ENCODE measurements around the gene MIOX. TPM values are rescaled to one million over a fixed set of nuclear protein-coding genes. Genes with fewer than 3 reads are reported as not detected.

The MIOX gene
- total and polyA plus RNA-seq, 2 donors, result 0.61 to 1.7 TPM

GRCh38 chr22:50485221-50486131 is 1.2 kb upstream of the MIOX start:
- no peak for DNase-seq (ENCODE audit: low read depth in 6 of 9, low spot score in 9 of 9)
- no peak overlapping the region for H3K27ac ChIP-seq (ENCODE audit: low read depth in 1 of 2, low read length in 1 of 2)

GRCh38 chr22:50487290-50488005 is 789 bp downstream of the MIOX start:
- no peaks in the 10 kb centered on the region for H3K9me3 ChIP-seq (ENCODE audit: control insufficient read depth in 2 of 2, insufficient read depth in 1 of 2, low read length in 1 of 2)
- H3K36me3 ChIP-seq (ENCODE audit: control insufficient read depth in 2 of 2, insufficient read depth in 2 of 2, low read length in 1 of 2), result no peaks in the 10 kb centered on the region
- H3K4me1 ChIP-seq (ENCODE audit: control insufficient read depth in 2 of 2, insufficient read depth in 2 of 2, low read length in 2 of 2), result peaks cover 2 to 11% of the 10 kb centered on the region in 2 donors
- H3K27me3 ChIP-seq (ENCODE audit: control insufficient read depth in 2 of 2, insufficient read depth in 1 of 2, low read length in 1 of 2), result peaks cover 10 to 35% of the 10 kb centered on the region in 2 donors
- no peak for DNase-seq (ENCODE audit: low read depth in 6 of 9, low spot score in 9 of 9)
- H3K27ac ChIP-seq (ENCODE audit: low read depth in 1 of 2, low read length in 1 of 2), result no peak overlapping the region
- 94% methylated on average over 23 of the region's 23 CpGs for WGBS
- H3K4me3 ChIP-seq (ENCODE audit: low read length in 2 of 2), result no peak overlapping the region

More at GRCh38 chr22:50485221-50486131, 1.2 kb upstream of the MIOX start:
- Histone ChIP-seq H3K4me1 (ENCODE audit: control insufficient read depth in 2 of 2, insufficient read depth in 2 of 2, low read length in 2 of 2) (peaks cover 8 to 18% of the 10 kb centered on the region in 2 donors), H3K27me3 (ENCODE audit: control insufficient read depth in 2 of 2, insufficient read depth in 1 of 2, low read length in 1 of 2) (peaks cover 28 to 49% of the 10 kb centered on the region in 2 donors), H3K4me3 (ENCODE audit: low read length in 2 of 2) (no peak overlapping the region), H3K9me3 (ENCODE audit: control insufficient read depth in 2 of 2, insufficient read depth in 1 of 2, low read length in 1 of 2) (no peaks in the 10 kb centered on the region), H3K36me3 (ENCODE audit: control insufficient read depth in 2 of 2, insufficient read depth in 2 of 2, low read length in 1 of 2) (no peaks in the 10 kb centered on the region)
- WGBS, result 75% methylated on average over 29 of the region's 29 CpGs

DNA sequence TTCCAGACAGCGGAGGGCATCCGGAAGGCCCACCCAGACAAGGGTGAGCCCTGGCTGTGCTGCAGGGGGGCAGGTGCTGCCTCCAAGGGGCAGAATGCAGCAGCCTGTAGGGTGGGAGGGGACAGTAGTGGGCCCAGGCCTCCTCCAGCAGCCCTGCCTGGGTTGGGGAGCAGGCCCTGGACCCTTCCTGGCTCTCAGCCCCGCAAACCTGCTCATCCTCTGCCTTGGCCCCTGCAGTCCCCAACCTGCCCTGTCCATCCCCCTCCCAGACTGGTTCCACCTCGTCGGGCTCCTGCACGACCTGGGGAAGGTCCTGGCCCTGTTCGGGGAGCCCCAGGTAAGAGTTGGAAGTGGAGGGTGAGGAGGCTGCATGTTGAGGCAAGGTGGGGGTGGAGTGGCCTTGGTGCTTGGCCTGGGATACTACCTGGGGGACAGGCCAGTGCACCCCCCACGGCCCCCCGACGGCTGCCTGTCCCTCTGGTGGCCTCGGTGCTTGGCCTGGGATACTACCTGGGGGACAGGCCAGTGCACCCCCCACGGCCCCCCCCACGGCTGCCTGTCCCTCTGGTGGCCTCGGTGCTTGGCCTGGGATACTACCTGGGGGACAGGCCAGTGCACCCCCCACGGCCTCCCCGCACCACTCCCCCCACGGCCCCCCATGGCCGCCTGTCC is 1.5 kb downstream of the MIOX start:
- Histone ChIP-seq H3K9me3 (ENCODE audit: control insufficient read depth in 2 of 2, insufficient read depth in 1 of 2, low read length in 1 of 2) (no peaks in the 10 kb centered on the region), H3K27ac (ENCODE audit: low read depth in 1 of 2, low read length in 1 of 2) (no peak overlapping the region), H3K27me3 (ENCODE audit: control insufficient read depth in 2 of 2, insufficient read depth in 1 of 2, low read length in 1 of 2) (peaks cover 3 to 28% of the 10 kb centered on the region in 2 donors), H3K4me1 (ENCODE audit: control insufficient read depth in 2 of 2, insufficient read depth in 2 of 2, low read length in 2 of 2) (peaks cover 2 to 11% of the 10 kb centered on the region in 2 donors), H3K36me3 (ENCODE audit: control insufficient read depth in 2 of 2, insufficient read depth in 2 of 2, low read length in 1 of 2) (no peaks in the 10 kb centered on the region), H3K4me3 (ENCODE audit: low read length in 2 of 2) (no peak overlapping the region)
- 93% methylated on average over 18 of the region's 18 CpGs for WGBS
- DNase-seq (ENCODE audit: low read depth in 6 of 9, low spot score in 9 of 9), result no peak

- no peak overlapping the region for H3K27ac ChIP-seq (ENCODE audit: low read depth in 1 of 2, low read length in 1 of 2)
- peaks cover 0 to 21% of the 10 kb centered on the region in 2 donors for H3K27me3 ChIP-seq (ENCODE audit: control insufficient read depth in 2 of 2, insufficient read depth in 1 of 2, low read length in 1 of 2)
- no peaks in the 10 kb centered on the region for H3K36me3 ChIP-seq (ENCODE audit: control insufficient read depth in 2 of 2, insufficient read depth in 2 of 2, low read length in 1 of 2)
- H3K9me3 ChIP-seq (ENCODE audit: control insufficient read depth in 2 of 2, insufficient read depth in 1 of 2, low read length in 1 of 2), result no peaks in the 10 kb centered on the region
- no peak overlapping the region for H3K4me3 ChIP-seq (ENCODE audit: low read length in 2 of 2)
- DNase-seq (ENCODE audit: low read depth in 6 of 9, low spot score in 9 of 9), result no peak
- H3K4me1 ChIP-seq (ENCODE audit: control insufficient read depth in 2 of 2, insufficient read depth in 2 of 2, low read length in 2 of 2), result peaks cover 2 to 11% of the 10 kb centered on the region in 2 donors
- WGBS, result 95% methylated on average over 19 of the region's 19 CpGs
Observed at GRCh38 chr22:50488886-50489285, 2.2 kb downstream of the MIOX start.

DNA sequence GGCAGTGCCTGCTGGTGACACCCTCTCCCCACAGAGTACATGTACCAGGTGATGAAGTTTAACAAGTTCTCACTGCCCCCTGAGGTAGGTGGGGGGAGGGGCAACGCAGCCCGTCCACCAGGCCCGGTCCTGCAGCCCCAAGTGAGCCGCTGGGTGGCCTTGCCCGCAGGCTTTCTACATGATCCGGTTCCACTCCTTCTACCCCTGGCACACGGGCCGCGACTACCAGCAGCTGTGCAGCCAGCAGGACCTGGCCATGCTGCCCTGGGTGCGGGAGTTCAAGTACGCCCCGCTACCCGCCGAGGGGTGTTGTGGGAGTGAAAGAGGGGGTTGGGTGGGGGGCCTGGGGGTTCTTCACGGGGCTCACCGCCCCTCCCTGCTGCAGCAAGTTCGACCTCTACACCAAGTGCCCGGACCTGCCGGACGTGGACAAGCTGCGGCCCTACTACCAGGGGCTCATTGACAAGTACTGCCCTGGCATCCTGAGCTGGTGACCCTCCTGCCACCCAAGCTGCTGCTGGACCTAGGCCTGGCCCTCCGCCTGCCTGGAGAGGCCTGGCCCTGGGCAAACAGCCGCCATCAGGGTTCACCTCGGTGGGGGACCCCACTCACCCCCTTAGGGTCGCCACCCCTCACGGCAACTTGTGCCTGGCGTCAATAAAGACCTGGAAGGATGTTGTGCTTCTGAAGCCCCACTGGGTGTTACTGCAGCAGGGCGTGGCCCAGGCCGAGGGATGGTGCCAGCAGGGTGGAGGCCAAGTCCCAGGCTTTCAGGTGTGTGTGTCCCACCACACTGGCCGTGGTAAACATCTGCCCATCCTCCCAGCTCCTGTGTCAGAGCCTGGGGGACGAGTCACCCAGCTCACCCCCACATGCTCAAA is 2.9 kb downstream of the MIOX start:
- Histone ChIP-seq H3K27me3 (ENCODE audit: control insufficient read depth in 2 of 2, insufficient read depth in 1 of 2, low read length in 1 of 2) (peaks cover 0 to 16% of the 10 kb centered on the region in 2 donors), H3K4me3 (ENCODE audit: low read length in 2 of 2) (no peak overlapping the region), H3K9me3 (ENCODE audit: control insufficient read depth in 2 of 2, insufficient read depth in 1 of 2, low read length in 1 of 2) (no peaks in the 10 kb centered on the region), H3K36me3 (ENCODE audit: control insufficient read depth in 2 of 2, insufficient read depth in 2 of 2, low read length in 1 of 2) (no peaks in the 10 kb centered on the region), H3K27ac (ENCODE audit: low read depth in 1 of 2, low read length in 1 of 2) (no peak overlapping the region), H3K4me1 (ENCODE audit: control insufficient read depth in 2 of 2, insufficient read depth in 2 of 2, low read length in 2 of 2) (peaks cover 2 to 11% of the 10 kb centered on the region in 2 donors)
- 93% methylated on average over 31 of the region's 31 CpGs for WGBS
- DNase-seq (ENCODE audit: low read depth in 6 of 9, low spot score in 9 of 9), result no peak

DNA sequence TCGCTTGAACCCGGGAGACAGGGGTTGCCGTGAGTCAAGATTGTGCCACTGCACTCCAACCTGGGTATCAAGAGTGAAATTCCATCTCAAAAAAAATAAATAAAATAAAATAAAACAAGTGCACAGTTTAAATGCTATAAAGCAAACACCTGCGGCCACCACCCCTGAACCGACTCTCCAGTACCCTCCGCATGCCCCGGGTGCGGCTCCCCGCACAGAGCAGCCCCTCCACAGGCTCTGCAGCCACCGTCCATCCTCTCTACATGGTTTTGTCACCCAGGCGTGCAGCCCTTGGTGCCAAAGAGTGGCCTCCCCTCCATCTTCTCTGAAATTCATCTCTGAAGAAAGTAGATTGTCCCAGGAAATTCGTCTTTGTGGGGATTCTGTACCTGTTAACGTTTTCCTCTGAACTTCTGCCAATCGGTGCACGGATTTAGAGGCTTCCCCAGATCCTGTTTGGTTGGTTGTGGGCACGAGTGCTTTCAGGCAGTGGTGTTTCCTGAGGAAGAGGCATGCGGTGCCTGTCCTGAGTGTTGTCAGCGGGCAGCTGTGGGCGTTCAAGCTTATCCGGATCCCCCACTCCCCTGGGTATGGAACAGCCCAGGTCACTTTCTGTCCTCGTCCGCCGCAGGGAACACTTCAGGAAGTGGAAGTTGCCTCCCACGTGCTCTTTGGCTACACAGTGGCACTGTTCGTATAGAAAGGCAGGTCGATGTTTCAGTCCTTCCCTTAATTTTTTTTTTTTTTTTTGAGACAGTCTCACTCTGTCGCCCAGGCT is 4.1 kb downstream of the MIOX start:
- no peaks in the 10 kb centered on the region for H3K9me3 ChIP-seq (ENCODE audit: control insufficient read depth in 2 of 2, insufficient read depth in 1 of 2, low read length in 1 of 2)
- H3K4me1 ChIP-seq (ENCODE audit: control insufficient read depth in 2 of 2, insufficient read depth in 2 of 2, low read length in 2 of 2), result peaks cover 0 to 6% of the 10 kb centered on the region in 2 donors
- H3K27me3 ChIP-seq (ENCODE audit: control insufficient read depth in 2 of 2, insufficient read depth in 1 of 2, low read length in 1 of 2), result peaks cover 0 to 12% of the 10 kb centered on the region in 2 donors
- no peak overlapping the region for H3K4me3 ChIP-seq (ENCODE audit: low read length in 2 of 2)
- H3K27ac ChIP-seq (ENCODE audit: low read depth in 1 of 2, low read length in 1 of 2), result no peak overlapping the region
- DNase-seq (ENCODE audit: low read depth in 6 of 9, low spot score in 9 of 9), result no peak
- 38% methylated on average over 27 of the region's 27 CpGs for WGBS
- H3K36me3 ChIP-seq (ENCODE audit: control insufficient read depth in 2 of 2, insufficient read depth in 2 of 2, low read length in 1 of 2), result no peaks in the 10 kb centered on the region

- peaks cover 0 to 2% of the 10 kb centered on the region in 2 donors for H3K36me3 ChIP-seq (ENCODE audit: control insufficient read depth in 2 of 2, insufficient read depth in 2 of 2, low read length in 1 of 2)
- DNase-seq (ENCODE audit: low read depth in 6 of 9, low spot score in 9 of 9), result no peak
- H3K4me3 ChIP-seq (ENCODE audit: low read length in 2 of 2), result no peak overlapping the region
- no peak overlapping the region for H3K27ac ChIP-seq (ENCODE audit: low read depth in 1 of 2, low read length in 1 of 2)
- 91% methylated on average over 6 of the region's 6 CpGs for WGBS
- H3K27me3 ChIP-seq (ENCODE audit: control insufficient read depth in 2 of 2, insufficient read depth in 1 of 2, low read length in 1 of 2), result no peaks in the 10 kb centered on the region
- no peaks in the 10 kb centered on the region for H3K4me1 ChIP-seq (ENCODE audit: control insufficient read depth in 2 of 2, insufficient read depth in 2 of 2, low read length in 2 of 2)
- no peaks in the 10 kb centered on the region for H3K9me3 ChIP-seq (ENCODE audit: control insufficient read depth in 2 of 2, insufficient read depth in 1 of 2, low read length in 1 of 2)
Observed at GRCh38 chr22:50497093-50497492, 10.4 kb downstream of the MIOX start.

Data from thymus (tissue), 11 donors.